ENCODE measurements around the gene EDEM2. TPM values are rescaled to one million over a fixed set of nuclear protein-coding genes. Genes with fewer than 3 reads are reported as not detected.

Gene EDEM2
- total RNA-seq, 1 experiment from 2014 or later, result 34.7 TPM

DNA sequence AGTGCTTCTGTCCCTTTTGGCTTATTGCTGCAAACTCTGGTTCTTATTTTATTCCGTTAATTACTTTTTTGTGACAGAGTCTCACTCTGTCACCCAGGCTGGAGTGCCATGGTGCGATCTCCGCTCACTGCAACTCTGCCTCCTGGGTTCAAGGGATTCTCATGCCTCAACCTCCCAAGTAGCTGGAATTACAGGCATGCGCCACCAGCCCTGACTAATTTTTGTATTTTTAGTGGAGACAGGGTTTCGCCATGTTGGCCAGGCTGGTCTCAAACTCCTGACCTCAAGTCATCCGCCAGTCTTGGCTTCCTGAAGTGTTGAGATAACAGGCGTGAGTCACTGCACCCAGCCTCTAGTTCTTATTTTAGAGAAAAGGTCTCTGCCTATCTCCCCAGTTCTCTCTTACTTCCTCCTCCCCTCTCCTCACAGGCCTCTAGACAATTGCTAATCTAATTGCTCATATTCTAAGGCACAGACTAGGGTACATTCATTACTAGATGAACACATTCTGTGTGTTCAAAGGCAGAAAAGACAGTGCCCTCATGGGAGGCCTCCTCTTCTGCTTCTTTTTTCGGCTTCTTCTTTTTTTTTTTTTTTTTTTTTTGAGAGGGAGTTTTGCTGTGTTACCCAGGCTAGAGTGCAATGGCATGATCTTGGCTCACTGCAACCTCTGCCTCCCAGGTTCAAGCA, 27.0 kb downstream of the EDEM2 start:
- no peaks in the 10 kb centered on the region for H3K27me3 ChIP-seq (ENCODE audit: control insufficient read depth, insufficient read depth, low read length)
- no peaks in the 10 kb centered on the region for H3K36me3 ChIP-seq (ENCODE audit: control insufficient read depth, insufficient read depth, low read length)
- no peak overlapping the region for H3K4me3 ChIP-seq (ENCODE audit: low read depth in 2 of 2, low read length in 2 of 2)
- in situ Hi-C loops (cut with HindIII; ENCODE audit: low pct_unique_long_range_greater_than_20kb, low sequenced_read_pairs) (no loop called here), intact Hi-C loops (cut with micrococcal nuclease; ENCODE audit: unreplicated experiment) (no loop called here)
- no peaks in the 10 kb centered on the region for H3K9me3 ChIP-seq (ENCODE audit: control insufficient read depth, insufficient read depth, low read depth, low read length)
- POLR2A ChIA-PET, result no interaction called here
- DNase-seq (ENCODE audit: low read depth, low spot score) (no peak), ATAC-seq (no peak)
- BruUV-seq (replicated peaks), result no TSS peak
- no peak overlapping the region for H3K27ac ChIP-seq (ENCODE audit: low read length)
- H3K4me1 ChIP-seq (ENCODE audit: control insufficient read depth, insufficient read depth, low read length), result no peaks in the 10 kb centered on the region
- CTCF ChIA-PET, result no interaction called here
- TF ChIP-seq, protein P1, sequence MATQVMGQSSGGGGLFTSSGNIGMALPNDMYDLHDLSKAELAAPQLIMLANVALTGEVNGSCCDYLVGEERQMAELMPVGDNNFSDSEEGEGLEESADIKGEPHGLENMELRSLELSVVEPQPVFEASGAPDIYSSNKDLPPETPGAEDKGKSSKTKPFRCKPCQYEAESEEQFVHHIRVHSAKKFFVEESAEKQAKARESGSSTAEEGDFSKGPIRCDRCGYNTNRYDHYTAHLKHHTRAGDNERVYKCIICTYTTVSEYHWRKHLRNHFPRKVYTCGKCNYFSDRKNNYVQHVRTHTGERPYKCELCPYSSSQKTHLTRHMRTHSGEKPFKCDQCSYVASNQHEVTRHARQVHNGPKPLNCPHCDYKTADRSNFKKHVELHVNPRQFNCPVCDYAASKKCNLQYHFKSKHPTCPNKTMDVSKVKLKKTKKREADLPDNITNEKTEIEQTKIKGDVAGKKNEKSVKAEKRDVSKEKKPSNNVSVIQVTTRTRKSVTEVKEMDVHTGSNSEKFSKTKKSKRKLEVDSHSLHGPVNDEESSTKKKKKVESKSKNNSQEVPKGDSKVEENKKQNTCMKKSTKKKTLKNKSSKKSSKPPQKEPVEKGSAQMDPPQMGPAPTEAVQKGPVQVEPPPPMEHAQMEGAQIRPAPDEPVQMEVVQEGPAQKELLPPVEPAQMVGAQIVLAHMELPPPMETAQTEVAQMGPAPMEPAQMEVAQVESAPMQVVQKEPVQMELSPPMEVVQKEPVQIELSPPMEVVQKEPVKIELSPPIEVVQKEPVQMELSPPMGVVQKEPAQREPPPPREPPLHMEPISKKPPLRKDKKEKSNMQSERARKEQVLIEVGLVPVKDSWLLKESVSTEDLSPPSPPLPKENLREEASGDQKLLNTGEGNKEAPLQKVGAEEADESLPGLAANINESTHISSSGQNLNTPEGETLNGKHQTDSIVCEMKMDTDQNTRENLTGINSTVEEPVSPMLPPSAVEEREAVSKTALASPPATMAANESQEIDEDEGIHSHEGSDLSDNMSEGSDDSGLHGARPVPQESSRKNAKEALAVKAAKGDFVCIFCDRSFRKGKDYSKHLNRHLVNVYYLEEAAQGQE (IDR thresholded peaks at IDR 0.05; ENCODE audit: insufficient read depth in 1 of 2, low read depth in 2 of 2, low read length in 1 of 2), result no peak
- TF ChIP-seq TCF7L2 (IDR thresholded peaks at IDR 0.05; ENCODE audit: low read depth, low read length) (no peak), POLR2AphosphoS5 (IDR thresholded peaks at IDR 0.05; ENCODE audit: low read depth, low read length) (no peak), SIN3A (IDR thresholded peaks at IDR 0.05; ENCODE audit: borderline replicate concordance, insufficient read depth, low read depth, low read length) (no peak)
- TF ChIP-seq, protein P2, sequence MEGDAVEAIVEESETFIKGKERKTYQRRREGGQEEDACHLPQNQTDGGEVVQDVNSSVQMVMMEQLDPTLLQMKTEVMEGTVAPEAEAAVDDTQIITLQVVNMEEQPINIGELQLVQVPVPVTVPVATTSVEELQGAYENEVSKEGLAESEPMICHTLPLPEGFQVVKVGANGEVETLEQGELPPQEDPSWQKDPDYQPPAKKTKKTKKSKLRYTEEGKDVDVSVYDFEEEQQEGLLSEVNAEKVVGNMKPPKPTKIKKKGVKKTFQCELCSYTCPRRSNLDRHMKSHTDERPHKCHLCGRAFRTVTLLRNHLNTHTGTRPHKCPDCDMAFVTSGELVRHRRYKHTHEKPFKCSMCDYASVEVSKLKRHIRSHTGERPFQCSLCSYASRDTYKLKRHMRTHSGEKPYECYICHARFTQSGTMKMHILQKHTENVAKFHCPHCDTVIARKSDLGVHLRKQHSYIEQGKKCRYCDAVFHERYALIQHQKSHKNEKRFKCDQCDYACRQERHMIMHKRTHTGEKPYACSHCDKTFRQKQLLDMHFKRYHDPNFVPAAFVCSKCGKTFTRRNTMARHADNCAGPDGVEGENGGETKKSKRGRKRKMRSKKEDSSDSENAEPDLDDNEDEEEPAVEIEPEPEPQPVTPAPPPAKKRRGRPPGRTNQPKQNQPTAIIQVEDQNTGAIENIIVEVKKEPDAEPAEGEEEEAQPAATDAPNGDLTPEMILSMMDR (IDR thresholded peaks at IDR 0.05), result no peak

DNA sequence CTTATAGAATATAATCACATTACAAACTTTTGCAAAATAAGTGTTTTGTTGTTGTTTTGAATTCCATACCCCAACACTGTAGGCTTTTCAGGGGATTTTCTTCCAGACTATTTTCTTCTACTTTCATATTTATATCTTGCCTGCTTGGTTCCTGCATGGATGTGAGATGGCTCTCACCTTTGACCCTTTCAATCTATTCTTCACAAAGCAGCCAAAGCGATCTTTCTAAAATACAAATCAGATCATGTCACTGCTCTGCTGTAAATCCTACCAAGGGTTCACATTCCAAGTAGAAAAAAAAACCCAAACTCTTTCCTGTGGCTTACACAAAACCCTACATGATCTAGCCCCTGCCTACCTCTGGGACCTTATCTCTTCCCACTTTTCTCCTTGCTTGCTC, 29.5 kb downstream of the EDEM2 start:
- in situ Hi-C loops (cut with HindIII; ENCODE audit: low pct_unique_long_range_greater_than_20kb, low sequenced_read_pairs) (no loop called here), intact Hi-C loops (cut with micrococcal nuclease; ENCODE audit: unreplicated experiment) (no loop called here)
- Histone ChIP-seq H3K36me3 (ENCODE audit: control insufficient read depth, insufficient read depth, low read length) (no peaks in the 10 kb centered on the region), H3K9me3 (ENCODE audit: control insufficient read depth, insufficient read depth, low read depth, low read length) (no peaks in the 10 kb centered on the region), H3K4me1 (ENCODE audit: control insufficient read depth, insufficient read depth, low read length) (no peaks in the 10 kb centered on the region), H3K4me3 (ENCODE audit: low read depth in 2 of 2, low read length in 2 of 2) (no peak overlapping the region), H3K27me3 (ENCODE audit: control insufficient read depth, insufficient read depth, low read length) (no peaks in the 10 kb centered on the region), H3K27ac (ENCODE audit: low read length) (no peak overlapping the region)
- no peak for ATAC-seq
- POLR2A ChIA-PET, result no interaction called here
- DNase-seq (ENCODE audit: low read depth, low spot score), result no peak
- BruUV-seq (replicated peaks), result no TSS peak
- TF ChIP-seq SIN3A (IDR thresholded peaks at IDR 0.05; ENCODE audit: borderline replicate concordance, insufficient read depth, low read depth, low read length) (no peak), POLR2AphosphoS5 (IDR thresholded peaks at IDR 0.05; ENCODE audit: low read depth, low read length) (no peak), TCF7L2 (IDR thresholded peaks at IDR 0.05; ENCODE audit: low read depth, low read length) (no peak)
- CTCF ChIA-PET, result no interaction called here

DNA sequence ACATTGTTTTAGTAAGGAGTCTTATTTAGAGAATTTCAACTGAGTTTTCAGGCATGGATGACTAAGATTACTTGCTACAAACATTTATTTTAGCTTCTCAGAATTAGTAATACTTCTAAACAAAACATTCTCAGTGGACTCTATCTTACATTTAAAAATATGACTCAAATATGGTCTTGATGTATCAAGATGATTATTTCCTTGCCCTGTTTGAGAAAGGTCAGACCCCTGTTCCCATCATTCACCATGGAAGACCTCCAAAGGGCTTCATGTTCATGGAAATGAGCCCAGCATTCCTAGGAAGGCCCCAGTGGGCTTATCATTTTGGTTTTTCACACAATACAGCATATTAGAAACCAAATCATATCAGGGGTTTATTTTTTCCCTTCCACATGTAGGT, 29.9 kb downstream of the EDEM2 start:
- BruUV-seq (replicated peaks), result no TSS peak
- H3K27ac ChIP-seq (ENCODE audit: low read length), result no peak overlapping the region
- no peaks in the 10 kb centered on the region for H3K4me1 ChIP-seq (ENCODE audit: control insufficient read depth, insufficient read depth, low read length)
- ChIA-PET CTCF (no interaction called here), POLR2A (no interaction called here)
- H3K4me3 ChIP-seq (ENCODE audit: low read depth in 2 of 2, low read length in 2 of 2), result no peak overlapping the region
- no peaks in the 10 kb centered on the region for H3K27me3 ChIP-seq (ENCODE audit: control insufficient read depth, insufficient read depth, low read length)
- in situ Hi-C loops (cut with HindIII; ENCODE audit: low pct_unique_long_range_greater_than_20kb, low sequenced_read_pairs), result no loop called here
- DNase-seq (ENCODE audit: low read depth, low spot score) (no peak), ATAC-seq (no peak)
- intact Hi-C loops (cut with micrococcal nuclease; ENCODE audit: unreplicated experiment), result no loop called here
- no peak for TF ChIP-seq TCF7L2 (IDR thresholded peaks at IDR 0.05; ENCODE audit: low read depth, low read length)
- TF ChIP-seq, protein P2 (IDR thresholded peaks at IDR 0.05), result no peak
- no peak for TF ChIP-seq POLR2AphosphoS5 (IDR thresholded peaks at IDR 0.05; ENCODE audit: low read depth, low read length)
- TF ChIP-seq, protein P1 (IDR thresholded peaks at IDR 0.05; ENCODE audit: insufficient read depth in 1 of 2, low read depth in 2 of 2, low read length in 1 of 2), result no peak
- no peak for TF ChIP-seq SIN3A (IDR thresholded peaks at IDR 0.05; ENCODE audit: borderline replicate concordance, insufficient read depth, low read depth, low read length)
- H3K9me3 ChIP-seq (ENCODE audit: control insufficient read depth, insufficient read depth, low read depth, low read length), result no peaks in the 10 kb centered on the region
- H3K36me3 ChIP-seq (ENCODE audit: control insufficient read depth, insufficient read depth, low read length), result no peaks in the 10 kb centered on the region

Data from Panc1 (cell line).